ELR (cell line): Measurements from ENCODE around the gene SLC6A7.
A peak's percentile ranks its signal among the peaks of the same experiment; 100 is the strongest.
"Not testable (repeated sequence)": the region's sequence is repeated elsewhere in the genome, so short reads cannot be mapped to it uniquely, and the experiment has no call there.

ENCODE experiments used
- DNase-seq: peaks from one replicate; pipeline ENCODE4 v3.0.0-alpha.2; 2015; ENCODE audit warnings: low read depth

SLC6A7 gene

GRCh38 chr5:150219142-150219541, 29.3 kb downstream of the SLC6A7 start:
- no peak for DNase-seq

GRCh38 chr5:150219861-150220260, 30.0 kb downstream of the SLC6A7 start:
- no peak for DNase-seq

- DNase-seq, result no peak
Observed at GRCh38 chr5:150221471-150221870, 31.6 kb downstream of the SLC6A7 start.

- no peak for DNase-seq
Observed at GRCh38 chr5:150222906-150223305, 33.0 kb downstream of the SLC6A7 start.

- DNase-seq, result no peak
Observed at GRCh38 chr5:150223474-150223873, 33.6 kb downstream of the SLC6A7 start.

DNA sequence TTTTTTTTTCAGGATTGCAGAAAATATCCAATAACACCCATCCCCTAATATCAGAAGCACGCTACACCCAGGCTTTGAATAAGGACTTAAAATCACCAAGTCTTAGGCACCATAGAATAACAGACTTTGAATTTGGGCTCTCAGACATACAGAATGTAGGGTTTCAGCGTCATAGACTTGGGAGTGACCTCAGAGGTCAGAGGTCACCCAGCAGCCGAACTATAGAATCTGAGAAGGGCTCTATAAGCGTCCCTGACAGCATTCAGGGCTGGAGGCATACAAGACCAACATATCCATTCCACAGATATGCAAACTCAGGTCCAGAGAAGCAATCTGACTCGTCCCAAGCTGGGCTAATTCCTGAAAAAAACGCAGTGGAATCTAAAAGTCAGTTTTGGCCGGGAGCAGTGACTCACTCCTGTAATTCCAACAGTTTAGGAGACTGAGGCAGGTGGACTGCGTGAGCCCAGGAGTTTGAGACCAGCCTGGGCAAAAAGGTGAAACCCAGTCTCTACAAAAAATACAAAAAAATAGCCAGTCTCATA, 34.7 kb downstream of the SLC6A7 start:
- DNase-seq, result no peak

DNA sequence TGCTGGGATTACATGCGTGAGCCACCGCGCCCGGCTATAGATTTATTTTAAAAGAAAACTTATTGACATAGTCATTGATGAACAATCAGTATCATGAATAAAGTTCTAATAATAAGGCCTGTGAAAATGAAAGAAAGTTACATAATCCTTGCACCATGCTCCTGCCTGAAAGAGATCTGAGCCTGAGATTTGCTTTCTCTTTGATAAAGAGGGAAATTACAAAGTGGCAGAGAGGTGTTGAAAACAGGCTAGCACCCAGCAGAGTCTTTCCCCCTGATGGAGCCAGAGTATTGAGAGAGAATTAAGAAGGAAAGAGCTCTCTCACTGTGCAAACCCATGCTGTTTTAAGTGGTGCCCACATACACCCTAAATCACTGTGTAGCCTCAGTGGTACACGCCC, 37.2 kb downstream of the SLC6A7 start:
- DNase-seq, result no peak

DNA sequence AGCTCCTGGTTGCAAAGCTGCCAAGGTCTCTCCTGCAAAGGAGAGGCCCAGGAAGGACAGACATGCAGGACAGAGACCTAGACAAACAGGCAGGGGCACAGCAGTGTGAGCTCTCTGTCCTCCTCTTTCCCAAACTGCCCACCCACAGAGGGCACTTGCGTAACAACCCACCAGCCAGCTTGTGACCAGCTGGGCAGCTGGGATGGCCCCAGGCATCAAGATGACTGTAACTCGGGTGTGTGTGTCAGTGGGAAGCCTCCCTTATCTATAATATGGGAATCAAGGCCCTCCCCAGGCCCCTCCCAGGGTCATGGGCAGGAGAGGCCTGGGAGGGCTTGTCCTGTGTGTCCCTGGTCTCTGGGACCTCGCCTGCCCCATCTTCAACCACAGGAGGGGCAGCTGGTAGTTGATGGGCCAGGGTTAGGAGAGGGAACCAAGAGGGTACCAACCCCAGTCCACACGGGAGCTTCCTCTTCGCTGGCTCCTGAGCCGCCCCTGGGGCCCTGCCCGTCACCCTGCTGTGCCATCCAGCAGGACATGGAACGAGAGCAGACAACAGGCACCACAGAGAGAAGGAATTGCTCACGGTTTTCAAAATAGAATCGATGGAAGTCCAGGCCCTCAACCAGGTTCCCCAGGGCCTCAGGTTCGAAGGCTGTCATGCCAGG, 37.9 kb downstream of the SLC6A7 start:
- peak; percentile 49 for DNase-seq

DNA sequence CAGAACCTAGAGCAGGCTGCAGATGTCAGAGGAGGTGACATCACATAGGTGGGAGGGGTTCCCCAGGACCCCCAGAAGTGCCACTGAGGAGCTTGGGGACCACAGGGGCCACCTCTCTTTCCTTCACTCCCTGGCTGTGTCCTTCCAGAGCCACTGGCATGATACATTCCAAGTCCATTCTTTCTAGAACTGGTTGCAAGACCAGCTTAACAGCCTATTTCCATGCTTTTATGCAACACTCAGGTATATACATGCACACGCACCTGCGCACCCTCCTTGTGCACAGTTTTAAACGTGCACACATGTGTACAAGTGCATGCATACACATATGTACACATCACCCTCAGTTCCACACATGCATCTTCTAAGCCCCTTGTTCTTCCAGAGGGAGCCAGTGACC, 39.7 kb downstream of the SLC6A7 start:
- no peak for DNase-seq

GRCh38 chr5:150230842-150231241, 41.0 kb downstream of the SLC6A7 start:
- no peak for DNase-seq

GRCh38 chr5:150233706-150234105, 43.8 kb downstream of the SLC6A7 start:
- not testable (repeated sequence) for DNase-seq

DNA sequence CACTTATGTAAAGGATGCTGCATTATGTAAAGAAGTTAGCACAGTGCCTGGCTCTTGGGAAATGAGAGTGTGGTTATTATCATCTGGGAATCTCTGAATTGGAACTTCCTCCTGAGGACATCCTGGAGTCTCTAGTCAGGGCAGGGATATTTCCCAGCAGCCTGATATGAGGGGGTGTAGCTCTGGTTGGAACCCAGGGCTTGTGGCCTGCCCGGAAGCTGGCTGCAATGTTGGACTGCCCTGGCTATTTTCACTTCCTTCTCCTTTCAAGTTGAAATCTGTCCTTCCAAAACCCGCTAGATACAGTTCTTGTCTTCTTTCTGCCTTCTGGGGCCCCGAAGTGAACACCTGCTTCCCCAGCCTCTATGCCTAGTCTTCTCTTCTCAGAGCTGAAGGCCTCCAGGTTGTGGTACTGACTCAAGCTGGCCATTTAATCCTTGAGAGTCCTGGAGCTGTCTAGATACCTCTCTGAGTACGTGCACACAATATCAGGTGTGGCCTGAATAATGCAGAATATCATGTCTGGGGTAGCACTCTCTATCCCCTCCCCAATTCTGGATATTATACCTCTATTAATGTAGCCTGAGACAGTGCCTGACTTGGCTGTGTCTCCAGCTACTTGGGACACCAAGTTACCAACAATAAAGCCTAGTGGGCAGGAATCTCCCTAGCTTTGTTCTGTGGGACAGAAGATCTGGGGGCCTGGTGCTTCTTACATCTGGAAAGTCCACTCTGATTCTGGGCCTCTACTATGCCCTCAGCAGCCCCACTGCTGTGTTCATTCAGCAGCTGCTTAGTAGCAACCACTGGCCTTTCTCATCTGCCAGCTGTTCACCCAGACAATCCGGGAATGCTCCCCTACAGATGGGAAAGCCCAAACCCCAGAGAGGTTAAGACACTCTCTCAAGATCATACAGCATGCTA, 45.0 kb downstream of the SLC6A7 start:
- DNase-seq, result no peak

DNA sequence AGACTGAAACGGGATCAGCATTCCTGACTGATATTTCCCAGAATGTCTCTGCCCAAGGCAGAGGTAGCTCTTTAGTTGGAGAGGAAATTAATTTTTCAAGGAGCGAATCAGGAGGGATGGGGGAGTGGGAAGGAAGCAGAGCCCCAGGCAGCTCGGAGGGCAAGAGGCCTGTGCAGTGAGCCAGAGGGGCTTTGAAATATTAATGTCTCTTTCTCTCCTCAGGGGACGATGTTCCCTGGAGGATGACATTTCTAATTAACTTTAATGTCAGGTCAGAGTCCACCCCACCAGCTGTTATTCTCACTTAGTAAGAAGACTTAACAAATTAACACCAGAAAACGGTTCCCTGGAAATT, 45.6 kb downstream of the SLC6A7 start:
- no peak for DNase-seq

DNA sequence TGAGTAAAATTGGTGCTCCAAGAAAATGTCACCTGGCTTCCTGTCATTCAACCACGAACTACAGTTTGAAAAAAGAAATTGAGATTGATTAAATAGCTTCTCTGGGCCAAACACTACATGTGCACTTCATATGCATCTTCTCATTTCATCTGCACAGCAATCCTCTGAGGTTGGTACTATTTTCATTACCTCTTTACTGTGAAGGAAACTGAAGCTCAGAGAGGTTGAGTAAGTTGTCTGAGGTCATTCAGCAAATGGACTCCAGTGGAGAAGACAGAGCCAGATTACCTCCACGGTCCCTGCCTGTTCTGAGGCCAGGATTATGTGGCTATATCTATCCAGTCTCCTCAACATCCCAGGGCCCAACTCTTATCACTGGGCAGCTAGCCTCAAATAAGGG, 46.5 kb downstream of the SLC6A7 start:
- DNase-seq, result no peak

DNA sequence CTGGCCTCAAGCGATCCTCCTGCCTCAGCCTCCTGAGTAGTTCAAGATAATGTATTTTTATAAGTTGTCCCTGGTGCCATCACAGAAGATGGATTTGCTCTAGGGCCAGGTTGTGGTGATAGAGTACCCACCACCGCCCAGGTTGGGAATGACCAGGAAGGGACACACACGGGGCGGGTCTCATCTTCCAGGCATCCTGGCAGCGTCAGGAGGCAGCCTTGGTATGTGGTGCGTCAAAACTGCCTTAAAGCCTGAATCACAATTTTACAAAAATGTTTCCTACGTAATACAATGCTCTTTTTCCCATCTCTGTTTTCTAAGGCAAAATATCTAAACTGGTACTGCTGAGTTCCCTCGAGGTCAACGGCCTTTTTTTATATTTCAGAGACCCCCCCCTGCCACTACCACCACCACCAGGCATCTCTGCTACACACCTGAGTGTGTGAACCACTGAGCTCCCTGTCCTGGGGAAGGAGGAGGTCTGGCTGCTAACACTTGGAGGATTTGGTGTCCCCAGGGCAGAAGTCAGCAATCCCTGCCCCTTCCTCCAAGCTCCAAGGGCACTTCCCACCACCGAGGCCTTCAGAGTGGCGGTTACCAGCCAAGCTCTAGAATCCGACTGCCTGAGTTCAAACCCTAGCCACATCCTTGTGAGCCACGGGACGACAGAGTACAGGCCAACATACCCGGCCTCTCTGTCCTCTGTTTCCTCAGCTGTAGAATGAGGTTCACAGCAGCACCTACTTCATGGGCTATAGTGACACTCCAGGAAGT, 47.3 kb downstream of the SLC6A7 start:
- DNase-seq, result no peak

DNA sequence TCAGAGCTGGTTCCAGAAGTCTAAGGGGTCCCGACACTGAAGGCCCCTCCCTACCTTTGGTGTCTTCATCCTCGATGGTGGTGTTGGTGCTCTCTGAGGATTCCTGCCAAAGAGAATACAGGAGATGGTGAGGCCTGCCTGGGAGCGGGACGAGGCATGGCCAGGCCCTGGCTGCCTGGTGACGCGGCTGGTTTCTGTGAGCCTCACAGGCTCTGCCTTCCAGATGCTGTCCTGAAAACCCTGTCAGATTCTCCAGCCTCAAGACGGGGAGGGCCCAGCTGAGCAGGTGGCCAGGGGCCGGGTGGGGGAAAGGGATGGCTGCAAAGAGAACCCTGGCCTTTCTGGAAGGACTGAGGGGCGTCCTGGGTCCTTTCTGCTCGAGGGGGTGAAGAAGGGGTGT, 48.8 kb downstream of the SLC6A7 start:
- no peak for DNase-seq

DNA sequence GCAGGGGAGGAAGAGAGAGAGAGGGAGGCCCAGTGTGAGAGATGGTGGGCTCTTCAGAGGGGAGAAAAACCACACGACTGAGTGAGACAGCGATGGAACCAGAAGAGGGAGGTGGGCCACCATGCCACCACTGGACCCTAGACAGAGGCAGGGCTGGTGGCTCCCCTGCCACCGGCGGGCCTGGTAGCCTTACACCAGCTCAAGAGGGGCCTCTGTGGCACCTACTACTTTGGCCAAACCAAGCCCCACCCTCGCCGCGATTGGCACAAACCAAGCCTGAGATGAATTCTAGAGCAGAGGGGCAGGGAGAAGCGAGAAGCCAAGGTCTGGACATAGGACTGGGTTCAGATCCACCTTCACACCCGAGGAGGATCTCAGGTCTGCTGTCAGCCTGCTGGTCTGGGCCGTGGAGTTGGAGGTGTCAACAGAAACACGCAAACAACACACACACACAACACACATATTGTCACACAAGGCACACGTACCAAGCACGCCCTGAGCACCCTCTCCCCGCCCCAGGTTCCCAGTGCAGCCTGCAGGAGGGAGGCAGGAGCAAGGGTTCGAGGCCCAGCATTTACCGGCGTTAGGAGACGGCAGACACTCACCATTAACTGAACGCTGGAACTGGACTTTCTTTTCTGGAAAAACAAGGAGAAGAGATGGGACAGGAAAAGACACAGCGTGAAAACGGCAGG, 49.4 kb downstream of the SLC6A7 start:
- no peak for DNase-seq

DNA sequence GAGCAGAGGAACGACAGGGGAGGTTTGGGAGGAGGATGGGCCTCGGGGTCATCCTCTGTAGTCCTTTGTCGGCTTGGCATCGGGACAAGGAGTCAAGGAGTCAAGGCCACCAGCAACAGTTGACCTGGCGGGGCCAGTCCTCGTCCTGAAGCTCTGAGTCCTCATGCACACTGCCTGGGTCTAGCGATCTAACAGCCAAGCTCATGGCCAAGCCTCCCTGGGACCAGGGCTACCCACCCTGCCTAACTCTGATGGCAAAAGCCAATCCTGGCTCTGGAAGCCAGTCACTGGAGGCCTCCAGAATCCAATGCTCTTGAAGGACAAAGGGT, 49.9 kb downstream of the SLC6A7 start:
- DNase-seq, result no peak

- DNase-seq, result no peak
Observed at GRCh38 chr5:150241298-150242160, 51.7 kb downstream of the SLC6A7 start.

DNA sequence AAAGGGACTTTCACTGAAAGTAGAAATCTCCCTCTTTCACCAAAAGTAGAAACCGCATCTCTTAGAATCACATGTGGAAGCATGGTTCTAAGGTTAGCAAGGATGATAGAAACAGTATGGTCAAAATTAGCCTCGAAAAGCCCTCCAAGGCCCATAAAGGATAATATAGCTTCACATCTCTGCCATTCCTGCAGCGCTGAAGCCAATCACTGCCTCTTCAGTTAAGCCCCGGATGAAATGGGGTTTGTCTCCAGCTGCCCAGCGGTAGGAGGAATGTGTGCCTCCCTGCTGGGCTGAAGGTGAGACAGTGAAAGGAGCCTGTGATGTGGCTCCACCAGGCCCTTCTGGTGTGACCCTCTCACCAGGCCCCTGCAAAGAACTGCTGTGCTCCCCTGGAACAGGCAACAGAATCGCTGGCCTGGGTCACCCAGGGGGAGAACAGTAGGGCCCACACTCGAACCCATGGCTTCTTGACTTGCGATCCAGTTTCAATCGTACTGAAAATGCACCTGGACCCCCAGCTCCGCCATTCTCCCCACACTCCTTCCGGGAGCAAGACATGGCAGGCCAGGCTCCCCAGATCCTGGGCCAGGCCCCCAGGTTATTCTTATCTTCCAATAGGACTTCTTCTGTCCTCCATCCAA, 52.5 kb downstream of the SLC6A7 start:
- no peak for DNase-seq

DNA sequence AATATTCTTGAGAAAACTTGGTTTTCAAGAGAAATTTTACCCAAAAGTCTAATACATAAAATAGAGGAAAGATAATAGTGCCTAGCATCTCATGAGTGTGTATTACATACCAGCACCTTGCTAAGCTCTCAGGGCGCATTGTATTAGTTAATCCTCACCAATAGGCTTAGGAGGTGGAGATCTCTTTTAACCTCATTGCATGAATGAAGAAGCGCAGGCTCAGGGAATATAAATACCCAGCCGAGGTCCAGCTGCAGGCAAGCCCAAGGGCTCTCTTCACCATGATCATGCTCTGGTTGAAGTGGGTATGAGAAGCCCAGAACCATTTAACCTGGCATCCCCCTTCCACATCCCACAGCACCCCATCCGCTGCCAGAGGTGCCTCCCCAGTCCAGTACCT, 53.7 kb downstream of the SLC6A7 start:
- DNase-seq, result no peak
